HG02642 (cell line): ENCODE measurements around the gene PEX10.
"Not testable (repeated sequence)": the region's sequence is repeated elsewhere in the genome, so short reads cannot be mapped to it uniquely, and the experiment has no call there.

Experiments
- ATAC-seq: cut with Tn5 transposase; IDR thresholded peaks from one replicate; pipeline ENCODE4 v1.9.1; 2021; ENCODE audit warnings: mild to moderate bottlenecking; ENCODE audit not compliant: unreplicated experiment, poor library complexity

PEX10 gene

GRCh38 chr1:2444138-2444591 lies 31.8 kb upstream of the PEX10 start:
- ATAC-seq = no peak

GRCh38 chr1:2443277-2444137 lies 31.1 kb upstream of the PEX10 start:
- ATAC-seq = no peak

- ATAC-seq = no peak
Measured at GRCh38 chr1:2442661-2443060, 30.3 kb upstream of the PEX10 start.

- ATAC-seq = no peak
Measured at GRCh38 chr1:2441746-2442145, 29.4 kb upstream of the PEX10 start.

- ATAC-seq = not testable (repeated sequence)
Measured at GRCh38 chr1:2440346-2440745, 28.0 kb upstream of the PEX10 start.

GRCh38 chr1:2439369-2439768 lies 27.0 kb upstream of the PEX10 start:
- no peak for ATAC-seq

- no peak for ATAC-seq
Measured at GRCh38 chr1:2438641-2439040, 26.3 kb upstream of the PEX10 start.

- no peak for ATAC-seq
Measured at GRCh38 chr1:2438038-2438437, 25.7 kb upstream of the PEX10 start.

GRCh38 chr1:2437617-2438016 lies 25.3 kb upstream of the PEX10 start:
- ATAC-seq = no peak

GRCh38 chr1:2436876-2437275 lies 24.5 kb upstream of the PEX10 start:
- ATAC-seq = no peak

- ATAC-seq = no peak
Measured at GRCh38 chr1:2435746-2436355, 23.5 kb upstream of the PEX10 start.

GRCh38 chr1:2435091-2435490 lies 22.7 kb upstream of the PEX10 start:
- ATAC-seq = no peak

GRCh38 chr1:2433936-2434655 lies 21.7 kb upstream of the PEX10 start:
- ATAC-seq = no peak

- no peak for ATAC-seq
Measured at GRCh38 chr1:2433196-2433595, 20.8 kb upstream of the PEX10 start.

GRCh38 chr1:2432441-2432844 lies 20.1 kb upstream of the PEX10 start:
- ATAC-seq = no peak

GRCh38 chr1:2431518-2431917 lies 19.2 kb upstream of the PEX10 start:
- ATAC-seq = no peak

- no peak for ATAC-seq
Measured at GRCh38 chr1:2431103-2431502, 18.7 kb upstream of the PEX10 start.

GRCh38 chr1:2430592-2430973 lies 18.2 kb upstream of the PEX10 start:
- ATAC-seq = no peak

GRCh38 chr1:2429780-2430591 lies 17.6 kb upstream of the PEX10 start:
- ATAC-seq = no peak

- ATAC-seq = no peak
Measured at GRCh38 chr1:2428490-2428889, 16.1 kb upstream of the PEX10 start.
